Gastroesophageal sphincter (tissue), 3 donors: ENCODE data around the gene CMIP.

Source experiments
- POLR2A ChIP-seq, 2 donors: fragments of 450-650 bp; IDR thresholded peaks; one replicate each; pipeline ENCODE4 v1.6.1; 2017; ENCODE audit warnings: antibody characterized with exemption in 2 of 2, mild to moderate bottlenecking in 2 of 2, moderate library complexity in 1 of 2
- POLR2AphosphoS5 ChIP-seq: sonication (generic); formaldehyde crosslinking; IDR thresholded peaks from one replicate; pipeline ENCODE4 v1.6.1; 2017; ENCODE audit warnings: antibody characterized with exemption
- TF ChIP-seq, protein P1 (sequence below), 4 experiments: fragments of 200-600 bp in 2 of 4; fragments of 450-650 bp in 2 of 4; sonication (generic) in 1 of 4; IDR thresholded peaks; one replicate each; pipeline ENCODE4 v1.5.1; 2017 to 2019; ENCODE audit warnings: antibody characterized with exemption in 4 of 4, mild to moderate bottlenecking in 2 of 4, moderate library complexity in 2 of 4

DNA sequence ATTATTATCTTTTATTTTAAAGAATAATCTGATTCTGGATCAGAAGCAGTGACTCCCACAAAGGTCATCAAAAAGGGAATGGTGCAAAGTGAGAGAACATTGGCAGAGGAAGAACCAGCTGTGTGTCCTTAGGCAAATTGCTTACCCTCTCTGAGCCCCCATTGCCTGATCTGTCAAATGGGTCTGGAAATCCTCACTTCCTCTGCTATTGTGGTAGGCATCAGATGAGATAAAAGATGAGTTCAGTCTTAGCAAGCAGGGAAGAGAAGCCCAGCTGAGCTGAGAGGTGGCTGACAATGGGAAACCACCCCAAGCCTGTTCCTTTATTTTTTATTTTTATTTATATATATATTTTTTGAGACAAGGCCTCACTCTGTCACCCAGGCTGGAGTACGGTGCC is 310.2 kb downstream of the CMIP start:
- TF ChIP-seq, protein P1, sequence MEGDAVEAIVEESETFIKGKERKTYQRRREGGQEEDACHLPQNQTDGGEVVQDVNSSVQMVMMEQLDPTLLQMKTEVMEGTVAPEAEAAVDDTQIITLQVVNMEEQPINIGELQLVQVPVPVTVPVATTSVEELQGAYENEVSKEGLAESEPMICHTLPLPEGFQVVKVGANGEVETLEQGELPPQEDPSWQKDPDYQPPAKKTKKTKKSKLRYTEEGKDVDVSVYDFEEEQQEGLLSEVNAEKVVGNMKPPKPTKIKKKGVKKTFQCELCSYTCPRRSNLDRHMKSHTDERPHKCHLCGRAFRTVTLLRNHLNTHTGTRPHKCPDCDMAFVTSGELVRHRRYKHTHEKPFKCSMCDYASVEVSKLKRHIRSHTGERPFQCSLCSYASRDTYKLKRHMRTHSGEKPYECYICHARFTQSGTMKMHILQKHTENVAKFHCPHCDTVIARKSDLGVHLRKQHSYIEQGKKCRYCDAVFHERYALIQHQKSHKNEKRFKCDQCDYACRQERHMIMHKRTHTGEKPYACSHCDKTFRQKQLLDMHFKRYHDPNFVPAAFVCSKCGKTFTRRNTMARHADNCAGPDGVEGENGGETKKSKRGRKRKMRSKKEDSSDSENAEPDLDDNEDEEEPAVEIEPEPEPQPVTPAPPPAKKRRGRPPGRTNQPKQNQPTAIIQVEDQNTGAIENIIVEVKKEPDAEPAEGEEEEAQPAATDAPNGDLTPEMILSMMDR (IDR thresholded peaks at IDR 0.05) = no peak
- TF ChIP-seq POLR2A (IDR thresholded peaks at IDR 0.05) (no peak), POLR2AphosphoS5 (no peak)
